ENCODE data around the gene GLI3. TPM values are rescaled to one million over a fixed set of nuclear protein-coding genes. Genes with fewer than 3 reads are reported as not detected.

Gene GLI3
- polyA plus RNA-seq, 1 of the 3 experiments (the other 2 are of a cell fraction), result 0.08 TPM

DNA sequence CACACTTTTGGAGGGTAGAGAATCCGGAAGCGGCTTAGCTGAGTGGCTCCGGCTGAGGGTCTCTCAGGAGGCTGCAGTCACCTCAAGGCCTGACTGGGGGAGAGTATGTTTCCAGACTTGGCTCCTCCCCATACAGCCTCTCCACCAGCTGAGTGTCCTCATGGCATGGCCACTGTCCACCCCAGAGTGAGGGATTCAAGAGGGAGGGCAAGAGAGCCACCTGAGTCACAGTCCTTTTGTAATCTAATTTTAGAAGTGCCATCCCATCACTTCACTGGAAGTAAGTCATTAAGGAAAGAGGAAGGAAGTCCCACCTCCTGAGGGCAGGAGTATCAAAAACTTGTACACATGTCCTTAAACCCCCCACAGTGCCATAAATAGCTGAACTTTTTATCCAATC, 134.0 kb downstream of the GLI3 start:
- H3K4me3 ChIP-seq (ENCODE audit: low read depth in 2 of 2, low read length in 1 of 2), result no peak overlapping the region
- no peak overlapping the region for H3K4me2 ChIP-seq
- H3K9ac ChIP-seq, result no peak overlapping the region
- H4K20me1 ChIP-seq (ENCODE audit: insufficient read depth), result no peaks in the 10 kb centered on the region
- no peaks in the 10 kb centered on the region for H3F3A ChIP-seq (replicated peaks; ENCODE audit: insufficient read depth)
- no peak overlapping the region for H2AFZ ChIP-seq (ENCODE audit: low read depth)
- no peaks in the 10 kb centered on the region for H3K36me3 ChIP-seq (replicated peaks in 1 of 2; ENCODE audit: control insufficient read depth in 1 of 2, insufficient read depth in 2 of 2, low read length in 1 of 2)
- CTCF ChIA-PET, result no interaction called here
- no peak for DNase-seq
- no peaks in the 10 kb centered on the region; a peak in 1 of 4 replicates for H3K4me1 ChIP-seq (ENCODE audit: control insufficient read depth in 1 of 2, insufficient read depth in 2 of 2, low read depth in 1 of 2, low read length in 1 of 2)
- POLR2A ChIA-PET, result no interaction called here
- H3K79me2 ChIP-seq (ENCODE audit: insufficient read depth), result no peaks in the 10 kb centered on the region
- H3K9me2 ChIP-seq, result no peaks in the 10 kb centered on the region
- H3K27me3 ChIP-seq (ENCODE audit: insufficient read depth), result peaks cover 42% of the 10 kb centered on the region; the same call in 1 of the 2 replicates
- H3K27ac ChIP-seq (ENCODE audit: low read depth in 2 of 2, low read length in 1 of 2), result no peak overlapping the region
- TF ChIP-seq TCF12 (IDR thresholded peaks at IDR 0.05) (no peak), FOXM1 (IDR thresholded peaks at IDR 0.05; ENCODE audit: low read depth) (no peak), SMC3 (IDR thresholded peaks at IDR 0.05; ENCODE audit: low read depth, low read length) (no peak), CHD2 (IDR thresholded peaks at IDR 0.05; ENCODE audit: low read length, partially characterized antibody) (no peak), POLR2AphosphoS5 (IDR thresholded peaks at IDR 0.05; ENCODE audit: low read depth, low read length) (no peak), EP300 (IDR thresholded peaks at IDR 0.05; ENCODE audit: borderline replicate concordance in 1 of 2, low read depth in 1 of 2, low read length in 1 of 2) (no peak), GATA2 (CRISPR knock-in tag; IDR thresholded peaks at IDR 0.05) (no peak), JUND (IDR thresholded peaks at IDR 0.05) (no peak), FOSL2 (IDR thresholded peaks at IDR 0.05; ENCODE audit: borderline replicate concordance, low read depth) (no peak), GABPA (IDR thresholded peaks at IDR 0.05; ENCODE audit: low read depth) (no peak), YY1 (IDR thresholded peaks at IDR 0.05; ENCODE audit: low read depth) (no peak)
- TF ChIP-seq, protein P1, sequence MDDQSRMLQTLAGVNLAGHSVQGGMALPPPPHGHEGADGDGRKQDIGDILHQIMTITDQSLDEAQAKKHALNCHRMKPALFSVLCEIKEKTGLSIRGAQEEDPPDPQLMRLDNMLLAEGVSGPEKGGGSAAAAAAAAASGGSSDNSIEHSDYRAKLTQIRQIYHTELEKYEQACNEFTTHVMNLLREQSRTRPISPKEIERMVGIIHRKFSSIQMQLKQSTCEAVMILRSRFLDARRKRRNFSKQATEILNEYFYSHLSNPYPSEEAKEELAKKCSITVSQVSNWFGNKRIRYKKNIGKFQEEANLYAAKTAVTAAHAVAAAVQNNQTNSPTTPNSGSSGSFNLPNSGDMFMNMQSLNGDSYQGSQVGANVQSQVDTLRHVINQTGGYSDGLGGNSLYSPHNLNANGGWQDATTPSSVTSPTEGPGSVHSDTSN (IDR thresholded peaks at IDR 0.05), result no peak
- TF ChIP-seq, protein P2, sequence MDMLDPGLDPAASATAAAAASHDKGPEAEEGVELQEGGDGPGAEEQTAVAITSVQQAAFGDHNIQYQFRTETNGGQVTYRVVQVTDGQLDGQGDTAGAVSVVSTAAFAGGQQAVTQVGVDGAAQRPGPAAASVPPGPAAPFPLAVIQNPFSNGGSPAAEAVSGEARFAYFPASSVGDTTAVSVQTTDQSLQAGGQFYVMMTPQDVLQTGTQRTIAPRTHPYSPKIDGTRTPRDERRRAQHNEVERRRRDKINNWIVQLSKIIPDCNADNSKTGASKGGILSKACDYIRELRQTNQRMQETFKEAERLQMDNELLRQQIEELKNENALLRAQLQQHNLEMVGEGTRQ (IDR thresholded peaks at IDR 0.05; ENCODE audit: borderline replicate concordance, low read depth, low read length), result no peak
- no peaks in the 10 kb centered on the region for H3K9me3 ChIP-seq
- WGBS (ENCODE audit: low lambda C conversion rate), result 48% methylated on average over 3 of the region's 3 CpGs

DNA sequence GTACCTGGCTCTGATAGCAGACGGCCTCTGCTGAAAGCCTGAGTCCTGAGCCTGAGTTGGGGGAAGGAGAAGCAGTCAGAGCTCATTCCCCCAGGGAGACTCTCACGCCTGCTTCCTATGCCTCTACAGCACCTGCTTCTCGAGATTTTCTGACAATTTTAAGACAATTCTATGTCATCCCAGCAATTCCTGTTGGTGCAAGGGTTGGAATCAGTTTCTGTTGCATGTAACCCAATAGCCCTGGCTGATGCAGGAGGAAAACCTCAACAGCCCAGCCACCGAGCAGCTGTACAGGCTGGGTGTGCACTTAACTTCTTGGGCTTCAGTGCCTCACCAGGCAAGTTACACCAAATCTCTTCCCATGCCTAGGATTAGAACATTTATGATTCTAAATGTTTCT, 134.7 kb downstream of the GLI3 start:
- WGBS (ENCODE audit: low lambda C conversion rate), result 20% methylated on average over 4 of the region's 4 CpGs
- Histone ChIP-seq H3K79me2 (ENCODE audit: insufficient read depth) (no peaks in the 10 kb centered on the region), H3K4me3 (ENCODE audit: low read depth in 2 of 2, low read length in 1 of 2) (no peak overlapping the region), H3K4me2 (no peak overlapping the region), H4K20me1 (ENCODE audit: insufficient read depth) (no peaks in the 10 kb centered on the region), H3K9me2 (no peaks in the 10 kb centered on the region), H3F3A (replicated peaks; ENCODE audit: insufficient read depth) (no peaks in the 10 kb centered on the region), H3K4me1 (ENCODE audit: control insufficient read depth in 1 of 2, insufficient read depth in 2 of 2, low read depth in 1 of 2, low read length in 1 of 2) (no peaks in the 10 kb centered on the region; a peak in 1 of 4 replicates), H3K27me3 (ENCODE audit: insufficient read depth) (peaks cover 42% of the 10 kb centered on the region), H3K36me3 (replicated peaks in 1 of 2; ENCODE audit: control insufficient read depth in 1 of 2, insufficient read depth in 2 of 2, low read length in 1 of 2) (no peaks in the 10 kb centered on the region), H3K9me3 (no peaks in the 10 kb centered on the region), H3K27ac (ENCODE audit: low read depth in 2 of 2, low read length in 1 of 2) (no peak overlapping the region), H2AFZ (ENCODE audit: low read depth) (no peak overlapping the region), H3K9ac (no peak overlapping the region)
- POLR2A ChIA-PET, result no interaction called here
- TF ChIP-seq, protein P2 (IDR thresholded peaks at IDR 0.05; ENCODE audit: borderline replicate concordance, low read depth, low read length), result no peak
- no peak for TF ChIP-seq RCOR1 (IDR thresholded peaks at IDR 0.05; ENCODE audit: low read length)
- TF ChIP-seq TCF12 (IDR thresholded peaks at IDR 0.05), result no peak
- no peak for DNase-seq
- CTCF ChIA-PET, result no interaction called here

All from SK-N-SH (cell line).